COR-L47 (cell line): ENCODE results near the gene KRTAP4-11.
"Not testable (repeated sequence)": the region's sequence is repeated elsewhere in the genome, so short reads cannot be mapped to it uniquely, and the experiment has no call there.

Experiments
- DNase-seq: peaks from one replicate; lab custom pipeline; 2025; lab: John Stamatoyannopoulos, UW

KRTAP4-11 gene

GRCh38 chr17:41117846-41118386, at the start of gene KRTAP4-11:
Gene KRTAP4-11, minus strand, starts transcription at chr17:41118373. Its CDS starts 58 bp downstream, at chr17:41118315.
- DNase-seq = not testable (repeated sequence)

GRCh38 chr17:41167561-41167960, 49.4 kb upstream of the KRTAP4-11 start:
- no peak for DNase-seq

- DNase-seq = no peak
Observed at GRCh38 chr17:41163828-41164227, 45.7 kb upstream of the KRTAP4-11 start.

- DNase-seq = no peak
Observed at GRCh38 chr17:41160648-41161047, 42.5 kb upstream of the KRTAP4-11 start, which contains the start of gene KRTAP4-4. Gene KRTAP4-4, minus strand, starts transcription at chr17:41160748. Its CDS starts 57 bp downstream, at chr17:41160691.

GRCh38 chr17:41160190-41160589, 42.0 kb upstream of the KRTAP4-11 start:
- DNase-seq = not testable (repeated sequence)

GRCh38 chr17:41153856-41154255, 35.7 kb upstream of the KRTAP4-11 start:
- no peak for DNase-seq

- DNase-seq = no peak
Observed at GRCh38 chr17:41151525-41151924, 33.4 kb upstream of the KRTAP4-11 start.

- DNase-seq = no peak
Observed at GRCh38 chr17:41150026-41150425, 31.9 kb upstream of the KRTAP4-11 start.

- DNase-seq = no peak
Observed at GRCh38 chr17:41149652-41149985, 31.4 kb upstream of the KRTAP4-11 start, which contains the start of gene KRTAP4-5. Gene KRTAP4-5, minus strand, starts transcription at chr17:41149825. Its CDS starts 58 bp downstream, at chr17:41149767.

GRCh38 chr17:41148971-41149651, 30.9 kb upstream of the KRTAP4-11 start:
- not testable (repeated sequence) for DNase-seq

- DNase-seq = no peak
Observed at GRCh38 chr17:41147531-41148204, 29.5 kb upstream of the KRTAP4-11 start.

GRCh38 chr17:41145261-41145660, 27.1 kb upstream of the KRTAP4-11 start:
- DNase-seq = no peak

- no peak for DNase-seq
Observed at GRCh38 chr17:41144846-41145245, 26.7 kb upstream of the KRTAP4-11 start.

GRCh38 chr17:41141361-41141760, 23.2 kb upstream of the KRTAP4-11 start:
- no peak for DNase-seq

GRCh38 chr17:41140360-41141131, 22.4 kb upstream of the KRTAP4-11 start, which contains the start of gene KRTAP4-6:
Gene KRTAP4-6, minus strand, starts transcription at chr17:41140544. Its CDS starts 57 bp downstream, at chr17:41140487.
- DNase-seq = no peak

- not testable (repeated sequence) for DNase-seq
Observed at GRCh38 chr17:41139865-41140264, 21.7 kb upstream of the KRTAP4-11 start.

GRCh38 chr17:41133880-41134735, 15.9 kb upstream of the KRTAP4-11 start:
- no peak for DNase-seq

GRCh38 chr17:41131979-41132378, 13.8 kb upstream of the KRTAP4-11 start:
- DNase-seq = no peak

- DNase-seq = no peak
Observed at GRCh38 chr17:41127371-41127770, 9.2 kb upstream of the KRTAP4-11 start.

GRCh38 chr17:41126412-41126811, 8.2 kb upstream of the KRTAP4-11 start:
- DNase-seq = no peak

GRCh38 chr17:41125064-41125463, 6.9 kb upstream of the KRTAP4-11 start:
- no peak for DNase-seq
